ENCODE measurements around the gene DIS3. TPM values are rescaled to one million over a fixed set of nuclear protein-coding genes. Genes with fewer than 3 reads are reported as not detected.

DIS3 gene
- total and polyA plus RNA-seq, 2 experiments from 2014 or later: 37.7 to 45.1 TPM

DNA sequence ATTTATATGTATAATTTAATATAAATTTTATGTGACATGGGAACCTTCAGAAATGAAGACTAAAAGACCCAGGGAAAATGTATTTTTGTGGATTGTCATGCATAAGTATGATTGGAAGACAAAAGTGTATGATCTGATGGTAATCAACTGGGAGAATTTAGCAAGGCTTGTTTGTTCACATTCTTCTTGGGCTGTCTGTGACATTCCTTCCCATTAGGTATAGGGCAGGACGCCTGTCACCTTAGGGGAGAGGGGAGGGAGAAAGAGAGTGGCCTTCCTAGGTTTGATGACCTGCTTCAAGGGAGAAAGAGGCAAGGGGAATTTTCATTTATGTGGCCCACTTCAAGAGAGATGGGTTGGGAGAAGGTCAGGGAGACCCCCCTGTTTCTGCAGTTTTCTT is 22.6 kb upstream of the DIS3 start (continued):
- no peak for TF ChIP-seq REST (IDR thresholded peaks at IDR 0.05; ENCODE audit: unreplicated experiment)
- no peak for TF ChIP-seq STAT1 (IDR thresholded peaks at IDR 0.05; ENCODE audit: unreplicated experiment)
- TF ChIP-seq, protein P1, sequence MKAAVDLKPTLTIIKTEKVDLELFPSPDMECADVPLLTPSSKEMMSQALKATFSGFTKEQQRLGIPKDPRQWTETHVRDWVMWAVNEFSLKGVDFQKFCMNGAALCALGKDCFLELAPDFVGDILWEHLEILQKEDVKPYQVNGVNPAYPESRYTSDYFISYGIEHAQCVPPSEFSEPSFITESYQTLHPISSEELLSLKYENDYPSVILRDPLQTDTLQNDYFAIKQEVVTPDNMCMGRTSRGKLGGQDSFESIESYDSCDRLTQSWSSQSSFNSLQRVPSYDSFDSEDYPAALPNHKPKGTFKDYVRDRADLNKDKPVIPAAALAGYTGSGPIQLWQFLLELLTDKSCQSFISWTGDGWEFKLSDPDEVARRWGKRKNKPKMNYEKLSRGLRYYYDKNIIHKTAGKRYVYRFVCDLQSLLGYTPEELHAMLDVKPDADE (IDR thresholded peaks at IDR 0.05): no peak
- TF ChIP-seq, protein P2, sequence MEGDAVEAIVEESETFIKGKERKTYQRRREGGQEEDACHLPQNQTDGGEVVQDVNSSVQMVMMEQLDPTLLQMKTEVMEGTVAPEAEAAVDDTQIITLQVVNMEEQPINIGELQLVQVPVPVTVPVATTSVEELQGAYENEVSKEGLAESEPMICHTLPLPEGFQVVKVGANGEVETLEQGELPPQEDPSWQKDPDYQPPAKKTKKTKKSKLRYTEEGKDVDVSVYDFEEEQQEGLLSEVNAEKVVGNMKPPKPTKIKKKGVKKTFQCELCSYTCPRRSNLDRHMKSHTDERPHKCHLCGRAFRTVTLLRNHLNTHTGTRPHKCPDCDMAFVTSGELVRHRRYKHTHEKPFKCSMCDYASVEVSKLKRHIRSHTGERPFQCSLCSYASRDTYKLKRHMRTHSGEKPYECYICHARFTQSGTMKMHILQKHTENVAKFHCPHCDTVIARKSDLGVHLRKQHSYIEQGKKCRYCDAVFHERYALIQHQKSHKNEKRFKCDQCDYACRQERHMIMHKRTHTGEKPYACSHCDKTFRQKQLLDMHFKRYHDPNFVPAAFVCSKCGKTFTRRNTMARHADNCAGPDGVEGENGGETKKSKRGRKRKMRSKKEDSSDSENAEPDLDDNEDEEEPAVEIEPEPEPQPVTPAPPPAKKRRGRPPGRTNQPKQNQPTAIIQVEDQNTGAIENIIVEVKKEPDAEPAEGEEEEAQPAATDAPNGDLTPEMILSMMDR (conservative IDR thresholded peaks at IDR 0.05; ENCODE audit: low read depth in 2 of 2): no peak

- Histone ChIP-seq H3K4me2 (no peak overlapping the region), H3K27ac (ENCODE audit: low read depth) (no peak overlapping the region), H3K27me3 (ENCODE audit: insufficient read depth) (no peaks in the 10 kb centered on the region), H4K20me1 (replicated peaks; ENCODE audit: insufficient read depth) (no peaks in the 10 kb centered on the region), H3K4me3 (no peak overlapping the region), H2AFZ (no peak overlapping the region), H3K36me3 (ENCODE audit: insufficient read depth) (no peaks in the 10 kb centered on the region), H3F3A (replicated peaks; ENCODE audit: low read depth) (no peaks in the 10 kb centered on the region), H3K9me2 (ENCODE audit: insufficient read depth) (no peaks in the 10 kb centered on the region), H3K79me2 (replicated peaks; ENCODE audit: insufficient read depth) (no peaks in the 10 kb centered on the region), H3K4me1 (ENCODE audit: insufficient read depth) (no peaks in the 10 kb centered on the region)
- H3K27ac Mint-ChIP-seq: no peak overlapping the region
- no peaks in the 10 kb centered on the region for H3K4me1 Mint-ChIP-seq
- peaks cover 15% of the 10 kb centered on the region for H3K36me3 Mint-ChIP-seq (ENCODE audit: low read depth)
- ATAC-seq (no peak), DNase-seq (ENCODE audit: low spot score) (no peak)
- no peaks in the 10 kb centered on the region for H3K27me3 Mint-ChIP-seq (ENCODE audit: insufficient read depth, low read depth, poor library complexity)
- no peaks in the 10 kb centered on the region for H3K9me3 Mint-ChIP-seq
- H3K4me3 Mint-ChIP-seq: no peak overlapping the region
- no peak for TF ChIP-seq EZH2phosphoT487 (IDR thresholded peaks at IDR 0.05; ENCODE audit: unreplicated experiment)
- no peak for TF ChIP-seq CREB1 (CRISPR knock-in tag; IDR thresholded peaks at IDR 0.05; ENCODE audit: low read depth)
- TF ChIP-seq, protein P2 (conservative IDR thresholded peaks at IDR 0.05; ENCODE audit: low read depth in 2 of 2): no peak
- TF ChIP-seq POLR2AphosphoS5 (IDR thresholded peaks at IDR 0.05; ENCODE audit: low read depth): no peak
- no peak for TF ChIP-seq EZH2 (IDR thresholded peaks at IDR 0.05; ENCODE audit: low read depth, unreplicated experiment)
- TF ChIP-seq ZNF114 (CRISPR knock-in tag; IDR thresholded peaks at IDR 0.05): no peak
- no peak for TF ChIP-seq ZNF331 (CRISPR knock-in tag; IDR thresholded peaks at IDR 0.05; ENCODE audit: low read depth)
- no peak for TF ChIP-seq STAT1 (IDR thresholded peaks at IDR 0.05; ENCODE audit: unreplicated experiment)
- no peak for TF ChIP-seq REST (IDR thresholded peaks at IDR 0.05; ENCODE audit: unreplicated experiment)
Measured at GRCh38 chr13:72798817-72799216, 17.1 kb upstream of the DIS3 start.

Data from GM23338 (cell line).